ENCODE measurements around the gene CACNA2D4. TPM values are rescaled to one million over a fixed set of nuclear protein-coding genes. Genes with fewer than 3 reads are reported as not detected.
A peak's percentile ranks its signal among the peaks of the same experiment; 100 is the strongest.

CACNA2D4 gene
- total RNA-seq, 6 experiments from 2014 or later: 0.07 to 0.26 (median 0.23) TPM; not detected in 2

DNA sequence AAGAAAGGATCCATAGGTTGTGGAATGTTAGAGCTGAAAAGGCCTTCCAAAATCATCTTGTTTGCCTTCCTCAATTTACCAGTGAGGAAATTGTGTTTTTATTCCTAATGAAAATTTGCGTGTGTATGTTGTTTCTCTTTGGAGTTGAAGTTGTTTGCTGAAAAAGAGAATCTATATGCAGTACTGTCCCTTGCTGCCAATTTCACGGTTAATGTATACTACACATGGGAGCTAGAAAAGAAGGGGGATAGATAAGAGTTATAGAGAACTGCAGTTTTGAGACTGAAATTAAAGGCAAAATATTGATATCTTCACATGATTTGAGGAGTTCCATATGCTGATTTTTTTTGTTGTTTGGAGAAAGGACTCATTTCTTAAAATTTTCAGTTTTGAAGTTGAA, 160.1 kb downstream of the CACNA2D4 start:
- H3K27me3 Mint-ChIP-seq (ENCODE audit: insufficient read depth): peaks cover 2% of the 10 kb centered on the region; the same call in 1 of the 2 replicates
- peaks cover 17% of the 10 kb centered on the region for H3K9me3 Mint-ChIP-seq
- TF ChIP-seq, protein P1, sequence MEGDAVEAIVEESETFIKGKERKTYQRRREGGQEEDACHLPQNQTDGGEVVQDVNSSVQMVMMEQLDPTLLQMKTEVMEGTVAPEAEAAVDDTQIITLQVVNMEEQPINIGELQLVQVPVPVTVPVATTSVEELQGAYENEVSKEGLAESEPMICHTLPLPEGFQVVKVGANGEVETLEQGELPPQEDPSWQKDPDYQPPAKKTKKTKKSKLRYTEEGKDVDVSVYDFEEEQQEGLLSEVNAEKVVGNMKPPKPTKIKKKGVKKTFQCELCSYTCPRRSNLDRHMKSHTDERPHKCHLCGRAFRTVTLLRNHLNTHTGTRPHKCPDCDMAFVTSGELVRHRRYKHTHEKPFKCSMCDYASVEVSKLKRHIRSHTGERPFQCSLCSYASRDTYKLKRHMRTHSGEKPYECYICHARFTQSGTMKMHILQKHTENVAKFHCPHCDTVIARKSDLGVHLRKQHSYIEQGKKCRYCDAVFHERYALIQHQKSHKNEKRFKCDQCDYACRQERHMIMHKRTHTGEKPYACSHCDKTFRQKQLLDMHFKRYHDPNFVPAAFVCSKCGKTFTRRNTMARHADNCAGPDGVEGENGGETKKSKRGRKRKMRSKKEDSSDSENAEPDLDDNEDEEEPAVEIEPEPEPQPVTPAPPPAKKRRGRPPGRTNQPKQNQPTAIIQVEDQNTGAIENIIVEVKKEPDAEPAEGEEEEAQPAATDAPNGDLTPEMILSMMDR (IDR thresholded peaks at IDR 0.05): no peak
- peaks cover 50% of the 10 kb centered on the region for H3K36me3 Mint-ChIP-seq (ENCODE audit: low read depth)
- no peak overlapping the region for H3K4me3 Mint-ChIP-seq
- H3K4me1 Mint-ChIP-seq (ENCODE audit: low read depth): peaks cover 48% of the 10 kb centered on the region
- no peak overlapping the region; the same call in 1 of the 2 replicates for H3K27ac Mint-ChIP-seq
- DNase-seq: no peak

DNA sequence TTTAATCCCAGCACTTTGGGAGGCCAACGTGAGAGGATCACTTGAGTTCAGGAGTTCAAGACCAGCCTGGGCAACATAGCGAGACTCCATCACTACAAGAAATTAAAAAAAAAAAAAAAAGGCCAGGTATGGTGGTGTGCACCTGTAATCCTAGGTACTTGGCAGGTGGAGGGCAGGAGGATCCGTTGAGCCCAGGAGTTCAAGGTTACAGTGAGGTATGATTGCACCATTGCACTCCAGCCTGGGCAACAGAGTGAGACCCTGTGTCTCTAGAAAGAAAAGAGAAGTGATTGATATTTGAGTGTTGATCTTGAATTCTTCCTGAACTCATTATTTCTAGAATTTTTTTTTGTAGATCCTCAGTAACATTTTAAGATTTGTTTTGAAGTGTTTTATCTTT, 168.2 kb downstream of the CACNA2D4 start:
- Mint-ChIP-seq H3K36me3 (ENCODE audit: low read depth) (peaks cover 50% of the 10 kb centered on the region), H3K4me3 (no peak overlapping the region)

DNA sequence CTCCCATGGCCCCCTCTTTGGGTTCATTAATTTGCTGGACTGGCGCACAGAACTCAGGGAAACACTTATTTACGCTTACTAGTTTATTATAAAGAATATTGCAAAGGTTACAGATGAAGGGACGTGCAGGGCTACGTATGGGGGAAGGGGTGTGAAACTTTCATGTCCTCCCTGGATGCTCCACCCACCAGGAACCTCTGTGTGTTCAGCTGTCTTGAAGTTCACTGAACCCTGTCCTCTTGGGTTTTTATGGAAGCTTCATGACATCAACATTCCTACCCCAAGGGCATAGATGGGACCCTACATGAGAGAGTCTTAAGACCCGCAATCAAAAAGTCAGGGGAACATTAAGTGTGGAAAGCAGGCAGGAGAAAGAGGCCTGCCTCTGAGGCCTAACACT, 169.4 kb downstream of the CACNA2D4 start:
- Mint-ChIP-seq H3K27me3 (ENCODE audit: insufficient read depth) (no peaks in the 10 kb centered on the region; the same call in 1 of the 2 replicates), H3K9me3 (peaks cover 41% of the 10 kb centered on the region), H3K27ac (no peak overlapping the region), H3K4me1 (ENCODE audit: low read depth) (peaks cover 13% of the 10 kb centered on the region), H3K36me3 (ENCODE audit: low read depth) (peaks cover 45% of the 10 kb centered on the region), H3K4me3 (no peak overlapping the region)
- TF ChIP-seq, protein P1 (IDR thresholded peaks at IDR 0.05): no peak
- DNase-seq: no peak

More for the DNA sequence above, 168.2 kb downstream of the CACNA2D4 start:
- Mint-ChIP-seq H3K27me3 (ENCODE audit: insufficient read depth) (peaks cover 2% of the 10 kb centered on the region; the same call in 1 of the 2 replicates), H3K4me1 (ENCODE audit: low read depth) (peaks cover 7% of the 10 kb centered on the region), H3K27ac (no peak overlapping the region), H3K9me3 (peaks cover 37% of the 10 kb centered on the region)
- TF ChIP-seq, protein P1 (IDR thresholded peaks at IDR 0.05): no peak
- no peak for DNase-seq

DNA sequence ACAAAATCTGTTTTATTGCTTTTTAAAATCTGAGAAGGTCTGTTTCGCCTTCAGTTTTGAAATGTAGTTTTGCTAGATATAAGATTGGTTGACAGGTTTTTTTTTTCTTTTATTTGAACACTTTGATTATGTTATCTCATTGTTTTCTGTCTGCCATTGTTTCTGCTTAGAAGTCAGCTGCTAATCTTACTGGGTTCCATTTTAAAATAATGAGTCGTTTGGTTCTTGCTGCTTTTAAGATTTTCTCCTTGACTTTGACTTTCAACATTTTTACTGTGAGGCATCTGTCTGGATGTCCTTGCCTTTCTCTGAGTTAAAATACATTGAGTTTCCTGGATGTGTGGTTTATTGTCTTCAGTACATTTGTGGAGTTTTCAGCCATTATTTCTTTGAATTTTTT, 170.8 kb downstream of the CACNA2D4 start:
- H3K9me3 Mint-ChIP-seq: peaks cover 41% of the 10 kb centered on the region
- H3K36me3 Mint-ChIP-seq (ENCODE audit: low read depth): peaks cover 45% of the 10 kb centered on the region
- peaks cover 13% of the 10 kb centered on the region for H3K4me1 Mint-ChIP-seq (ENCODE audit: low read depth)
- no peak overlapping the region for H3K4me3 Mint-ChIP-seq
- H3K27ac Mint-ChIP-seq: no peak overlapping the region
- DNase-seq: no peak
- TF ChIP-seq, protein P1 (IDR thresholded peaks at IDR 0.05): no peak
- no peaks in the 10 kb centered on the region; the same call in 1 of the 2 replicates for H3K27me3 Mint-ChIP-seq (ENCODE audit: insufficient read depth)

DNA sequence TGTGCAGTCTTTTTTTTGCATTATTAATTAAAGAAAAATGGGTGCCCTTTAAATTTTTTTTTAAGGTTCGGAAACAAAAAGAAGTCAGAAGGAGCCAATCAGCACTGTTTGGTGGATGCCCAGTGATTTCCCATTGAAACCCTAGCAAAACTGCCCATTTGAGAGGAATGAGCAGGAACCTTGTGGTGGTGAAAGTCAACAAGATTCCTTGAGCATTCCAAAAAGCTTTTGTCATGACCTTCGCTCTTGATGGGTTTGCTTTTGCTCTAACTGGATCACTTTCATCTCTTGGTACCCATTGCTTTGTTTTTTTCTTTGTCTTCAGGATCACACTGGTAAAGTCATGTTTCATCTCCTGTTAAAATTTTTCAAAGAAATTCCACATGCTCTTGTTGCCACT, 173.5 kb downstream of the CACNA2D4 start:
- no peak overlapping the region for H3K27ac Mint-ChIP-seq
- peaks cover 31% of the 10 kb centered on the region for H3K4me1 Mint-ChIP-seq (ENCODE audit: low read depth)
- H3K9me3 Mint-ChIP-seq: peaks cover 41% of the 10 kb centered on the region
- peaks cover 45% of the 10 kb centered on the region for H3K36me3 Mint-ChIP-seq (ENCODE audit: low read depth)
- TF ChIP-seq, protein P1 (IDR thresholded peaks at IDR 0.05): no peak
- H3K4me3 Mint-ChIP-seq: no peak overlapping the region
- H3K27me3 Mint-ChIP-seq (ENCODE audit: insufficient read depth): no peaks in the 10 kb centered on the region; the same call in 1 of the 2 replicates
- DNase-seq: peak; percentile 8

Other genes starting within 250 kb of the CACNA2D4 start
- 10 to 100 TPM; 38.9 to 50.1 (median 44.9) TPM for gene ADIPOR2, start 227.6 kb downstream of the CACNA2D4 start, total RNA-seq (2021; fragmentation: NEBNext Ultra II Directional; extraction: Animal tissue kit (Norgen Biotek cat#: 25700))
- not detected for gene LRTM2, start 98.1 kb downstream of the CACNA2D4 start, total RNA-seq (2021; fragmentation: NEBNext Ultra II Directional; extraction: Animal tissue kit (Norgen Biotek cat#: 25700))
- gene DCP1B, start 85.8 kb upstream of the CACNA2D4 start, total RNA-seq (2021; fragmentation: NEBNext Ultra II Directional; extraction: Animal tissue kit (Norgen Biotek cat#: 25700)): 10 to 100 TPM; 12.6 to 16.4 (median 14.5) TPM
- 10 to 100 TPM in 4 of 6 experiments, 1 to 10 TPM in 2; 6.7 to 11.5 (median 10.6) TPM for gene CACNA1C, start 134.3 kb upstream of the CACNA2D4 start, total RNA-seq (2021; fragmentation: NEBNext Ultra II Directional; extraction: Animal tissue kit (Norgen Biotek cat#: 25700))